Liver (tissue), 3 donors: Measurements from ENCODE around the gene TBP.

Source experiments
- EGR1 ChIP-seq, 2 donors: IDR thresholded peaks; 2 replicates each; pipeline ENCODE4 v1.6.1; 2016 to 2018; ENCODE audit warnings: antibody characterized with exemption in 2 of 2, low read depth in 2 of 2
- FOXA1 ChIP-seq: IDR thresholded peaks from 2 replicates; pipeline ENCODE4 v1.6.1; 2016; ENCODE audit warnings: antibody characterized with exemption
- JUND ChIP-seq, 2 donors: IDR thresholded peaks; 2 replicates each; pipeline ENCODE4 v1.6.1; 2016; ENCODE audit warnings: antibody characterized with exemption in 2 of 2
- RAD21 ChIP-seq, 2 donors: IDR thresholded peaks; 2 replicates each; pipeline ENCODE4 v1.6.1; 2016; ENCODE audit warnings: antibody characterized with exemption in 2 of 2, mild to moderate bottlenecking in 2 of 2
- RXRA ChIP-seq, 2 donors: IDR thresholded peaks; 2 replicates each; pipeline ENCODE4 v1.6.1; 2017 to 2018; ENCODE audit warnings: antibody characterized with exemption in 2 of 2, mild to moderate bottlenecking in 1 of 2
- SP1 ChIP-seq: IDR thresholded peaks from 2 replicates; pipeline ENCODE4 v1.6.1; 2018; ENCODE audit warnings: antibody characterized with exemption, mild to moderate bottlenecking
- TAF1 ChIP-seq: conservative IDR thresholded peaks from 2 replicates; pipeline ENCODE4 v1.6.1; 2016; ENCODE audit warnings: antibody characterized with exemption, mild to moderate bottlenecking
- YY1 ChIP-seq: IDR thresholded peaks from 2 replicates; pipeline ENCODE4 v1.6.1; 2016; ENCODE audit warnings: antibody characterized with exemption, mild to moderate bottlenecking
- TF ChIP-seq, protein P1 (sequence below): fragments of 150-350 bp; IDR thresholded peaks from 2 replicates; pipeline ENCODE4 v1.5.1; 2017; ENCODE audit warnings: improper control_type of control experiment, low read depth, low read length; ENCODE audit not compliant: missing input control
- TF ChIP-seq, protein P2 (sequence below): IDR thresholded peaks from 2 replicates; pipeline ENCODE4 v1.6.1; 2016; ENCODE audit warnings: antibody characterized with exemption
- TF ChIP-seq, protein P3 (sequence below): IDR thresholded peaks from 2 replicates; pipeline ENCODE4 v1.6.1; 2016; ENCODE audit warnings: antibody characterized with exemption, mild to moderate bottlenecking
- TF ChIP-seq, protein P4 (sequence below): IDR thresholded peaks from 2 replicates; pipeline ENCODE4 v1.6.1; 2016; ENCODE audit warnings: antibody characterized with exemption
- donor health status: healthy.
- donor health status: healthy.

DNA sequence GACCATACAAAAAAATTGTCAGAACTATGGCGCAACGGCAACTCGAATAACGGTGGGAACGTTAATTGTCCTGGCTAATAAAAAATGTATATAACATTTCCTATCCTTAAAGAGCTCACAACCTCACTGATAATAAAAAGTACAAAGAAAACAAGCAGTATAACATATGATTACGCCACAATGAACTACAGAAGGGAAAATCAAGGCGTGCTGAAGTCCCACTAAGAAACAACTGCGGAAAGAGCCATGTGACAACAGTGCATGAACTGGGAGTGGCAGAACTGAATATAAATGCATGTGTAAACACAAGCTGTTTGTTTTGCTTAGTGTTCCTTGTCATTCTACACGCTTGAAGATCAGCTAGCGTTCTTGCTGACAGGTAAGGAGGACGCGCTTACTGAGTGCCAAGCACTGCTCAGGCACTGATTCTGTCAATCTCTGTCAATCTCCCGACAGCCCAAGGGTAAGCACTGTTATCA, 596 bp upstream of the TBP start:
- TF ChIP-seq, protein P1, sequence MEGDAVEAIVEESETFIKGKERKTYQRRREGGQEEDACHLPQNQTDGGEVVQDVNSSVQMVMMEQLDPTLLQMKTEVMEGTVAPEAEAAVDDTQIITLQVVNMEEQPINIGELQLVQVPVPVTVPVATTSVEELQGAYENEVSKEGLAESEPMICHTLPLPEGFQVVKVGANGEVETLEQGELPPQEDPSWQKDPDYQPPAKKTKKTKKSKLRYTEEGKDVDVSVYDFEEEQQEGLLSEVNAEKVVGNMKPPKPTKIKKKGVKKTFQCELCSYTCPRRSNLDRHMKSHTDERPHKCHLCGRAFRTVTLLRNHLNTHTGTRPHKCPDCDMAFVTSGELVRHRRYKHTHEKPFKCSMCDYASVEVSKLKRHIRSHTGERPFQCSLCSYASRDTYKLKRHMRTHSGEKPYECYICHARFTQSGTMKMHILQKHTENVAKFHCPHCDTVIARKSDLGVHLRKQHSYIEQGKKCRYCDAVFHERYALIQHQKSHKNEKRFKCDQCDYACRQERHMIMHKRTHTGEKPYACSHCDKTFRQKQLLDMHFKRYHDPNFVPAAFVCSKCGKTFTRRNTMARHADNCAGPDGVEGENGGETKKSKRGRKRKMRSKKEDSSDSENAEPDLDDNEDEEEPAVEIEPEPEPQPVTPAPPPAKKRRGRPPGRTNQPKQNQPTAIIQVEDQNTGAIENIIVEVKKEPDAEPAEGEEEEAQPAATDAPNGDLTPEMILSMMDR = no peak
- no peak for TF ChIP-seq RAD21 (IDR thresholded peaks at IDR 0.05)
- TF ChIP-seq SP1 = no peak
- no peak for TF ChIP-seq TAF1
- TF ChIP-seq, protein P2, sequence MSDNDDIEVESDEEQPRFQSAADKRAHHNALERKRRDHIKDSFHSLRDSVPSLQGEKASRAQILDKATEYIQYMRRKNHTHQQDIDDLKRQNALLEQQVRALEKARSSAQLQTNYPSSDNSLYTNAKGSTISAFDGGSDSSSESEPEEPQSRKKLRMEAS = no peak
- TF ChIP-seq, protein P3, sequence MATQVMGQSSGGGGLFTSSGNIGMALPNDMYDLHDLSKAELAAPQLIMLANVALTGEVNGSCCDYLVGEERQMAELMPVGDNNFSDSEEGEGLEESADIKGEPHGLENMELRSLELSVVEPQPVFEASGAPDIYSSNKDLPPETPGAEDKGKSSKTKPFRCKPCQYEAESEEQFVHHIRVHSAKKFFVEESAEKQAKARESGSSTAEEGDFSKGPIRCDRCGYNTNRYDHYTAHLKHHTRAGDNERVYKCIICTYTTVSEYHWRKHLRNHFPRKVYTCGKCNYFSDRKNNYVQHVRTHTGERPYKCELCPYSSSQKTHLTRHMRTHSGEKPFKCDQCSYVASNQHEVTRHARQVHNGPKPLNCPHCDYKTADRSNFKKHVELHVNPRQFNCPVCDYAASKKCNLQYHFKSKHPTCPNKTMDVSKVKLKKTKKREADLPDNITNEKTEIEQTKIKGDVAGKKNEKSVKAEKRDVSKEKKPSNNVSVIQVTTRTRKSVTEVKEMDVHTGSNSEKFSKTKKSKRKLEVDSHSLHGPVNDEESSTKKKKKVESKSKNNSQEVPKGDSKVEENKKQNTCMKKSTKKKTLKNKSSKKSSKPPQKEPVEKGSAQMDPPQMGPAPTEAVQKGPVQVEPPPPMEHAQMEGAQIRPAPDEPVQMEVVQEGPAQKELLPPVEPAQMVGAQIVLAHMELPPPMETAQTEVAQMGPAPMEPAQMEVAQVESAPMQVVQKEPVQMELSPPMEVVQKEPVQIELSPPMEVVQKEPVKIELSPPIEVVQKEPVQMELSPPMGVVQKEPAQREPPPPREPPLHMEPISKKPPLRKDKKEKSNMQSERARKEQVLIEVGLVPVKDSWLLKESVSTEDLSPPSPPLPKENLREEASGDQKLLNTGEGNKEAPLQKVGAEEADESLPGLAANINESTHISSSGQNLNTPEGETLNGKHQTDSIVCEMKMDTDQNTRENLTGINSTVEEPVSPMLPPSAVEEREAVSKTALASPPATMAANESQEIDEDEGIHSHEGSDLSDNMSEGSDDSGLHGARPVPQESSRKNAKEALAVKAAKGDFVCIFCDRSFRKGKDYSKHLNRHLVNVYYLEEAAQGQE = no peak
- no peak for TF ChIP-seq YY1
- no peak for TF ChIP-seq EGR1 (IDR thresholded peaks at IDR 0.05; ENCODE audit: low read depth in 2 of 2)
- no peak for TF ChIP-seq JUND (IDR thresholded peaks at IDR 0.05)
- TF ChIP-seq RXRA (IDR thresholded peaks at IDR 0.05) = no peak
- TF ChIP-seq, protein P4, sequence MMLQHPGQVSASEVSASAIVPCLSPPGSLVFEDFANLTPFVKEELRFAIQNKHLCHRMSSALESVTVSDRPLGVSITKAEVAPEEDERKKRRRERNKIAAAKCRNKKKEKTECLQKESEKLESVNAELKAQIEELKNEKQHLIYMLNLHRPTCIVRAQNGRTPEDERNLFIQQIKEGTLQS = no peak
- no peak for TF ChIP-seq FOXA1
